GM18520 (cell line): Measurements from ENCODE around the gene RBMS3.
"Not testable (repeated sequence)": the region's sequence is repeated elsewhere in the genome, so short reads cannot be mapped to it uniquely, and the experiment has no call there.

ENCODE experiments used
- ATAC-seq: cut with Tn5 transposase; IDR thresholded peaks from one replicate; pipeline ENCODE4 v1.9.1; 2021; ENCODE audit not compliant: unreplicated experiment

Gene RBMS3

DNA sequence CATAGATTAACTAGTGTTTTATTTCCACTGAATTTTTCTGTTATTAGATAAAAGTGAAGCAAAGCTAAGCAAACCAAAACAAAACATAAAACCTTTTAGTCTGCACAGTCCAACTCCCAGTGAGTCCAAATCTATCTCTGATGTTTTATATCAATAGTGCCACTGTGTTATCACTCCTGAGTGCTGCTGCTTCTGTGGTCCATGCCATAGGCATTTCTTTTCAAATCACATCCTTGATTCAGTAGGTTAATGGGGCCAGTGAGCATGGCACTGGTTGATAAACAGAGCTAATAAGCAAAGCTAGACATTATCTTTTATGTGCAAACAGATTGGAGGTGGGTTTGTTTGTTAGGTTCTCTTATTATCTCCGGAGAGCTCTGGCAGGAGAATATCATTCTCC lies 30.0 kb downstream of the RBMS3 start:
- no peak for ATAC-seq

DNA sequence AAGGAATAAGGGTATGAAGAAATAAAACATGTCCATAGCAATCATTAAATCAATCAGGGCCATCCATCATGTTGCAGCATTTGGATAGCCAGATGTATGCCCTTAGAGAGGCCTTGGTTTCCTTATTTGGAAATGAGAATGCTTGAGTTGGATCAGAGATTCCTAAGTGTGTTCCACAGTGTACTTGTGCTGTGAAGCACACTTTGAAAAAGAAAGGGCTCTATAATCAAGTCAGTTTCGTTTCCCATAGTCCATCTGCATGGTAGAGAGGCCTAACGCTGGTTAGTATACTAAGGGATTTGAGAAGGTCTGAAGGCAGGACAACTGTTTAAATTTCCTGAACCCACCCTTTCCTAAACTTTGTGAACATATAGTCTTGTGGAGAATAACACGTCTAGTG lies 30.9 kb downstream of the RBMS3 start:
- ATAC-seq: no peak

DNA sequence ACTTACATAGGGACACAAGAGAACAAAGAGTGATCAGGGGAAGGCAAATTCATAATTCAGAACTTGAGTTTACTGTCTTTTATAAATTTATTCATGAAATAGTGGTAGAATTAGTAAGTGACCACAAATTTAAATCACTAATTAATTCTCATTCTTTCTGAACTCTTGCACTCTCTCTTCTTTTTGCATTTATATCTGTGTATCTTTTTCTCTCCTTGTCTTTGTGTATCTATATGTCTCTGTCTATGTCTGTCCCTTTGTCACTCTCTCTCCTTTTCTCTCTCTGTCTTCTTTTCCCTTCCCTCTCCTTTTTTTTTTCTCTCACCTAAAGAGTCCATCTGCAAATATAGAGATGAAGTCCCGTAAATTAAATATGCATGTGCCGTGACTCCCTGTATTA lies 31.5 kb downstream of the RBMS3 start:
- no peak for ATAC-seq

DNA sequence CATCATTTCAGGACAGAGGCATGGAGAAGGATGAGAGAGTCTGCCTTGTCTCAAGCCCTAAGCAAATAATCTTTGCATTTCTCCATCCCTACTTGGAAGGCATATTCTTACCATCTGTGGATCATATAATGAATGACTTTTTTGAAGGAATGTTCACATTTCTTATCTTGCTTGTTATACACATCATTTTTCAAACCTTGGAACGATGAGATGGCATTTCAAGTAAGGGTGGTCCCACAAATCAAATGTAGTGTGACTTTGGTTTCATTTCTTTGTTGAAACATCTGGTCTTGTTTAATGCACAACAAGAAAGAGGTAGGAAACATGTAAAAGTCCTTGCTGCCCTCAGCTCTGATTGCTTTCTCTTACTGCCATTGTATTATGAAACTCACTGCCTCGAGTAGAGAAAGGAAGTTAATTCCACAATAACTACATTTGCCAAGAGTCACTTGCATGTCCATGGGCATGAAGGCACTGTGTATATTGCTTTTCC lies 32.1 kb downstream of the RBMS3 start:
- ATAC-seq: no peak

DNA sequence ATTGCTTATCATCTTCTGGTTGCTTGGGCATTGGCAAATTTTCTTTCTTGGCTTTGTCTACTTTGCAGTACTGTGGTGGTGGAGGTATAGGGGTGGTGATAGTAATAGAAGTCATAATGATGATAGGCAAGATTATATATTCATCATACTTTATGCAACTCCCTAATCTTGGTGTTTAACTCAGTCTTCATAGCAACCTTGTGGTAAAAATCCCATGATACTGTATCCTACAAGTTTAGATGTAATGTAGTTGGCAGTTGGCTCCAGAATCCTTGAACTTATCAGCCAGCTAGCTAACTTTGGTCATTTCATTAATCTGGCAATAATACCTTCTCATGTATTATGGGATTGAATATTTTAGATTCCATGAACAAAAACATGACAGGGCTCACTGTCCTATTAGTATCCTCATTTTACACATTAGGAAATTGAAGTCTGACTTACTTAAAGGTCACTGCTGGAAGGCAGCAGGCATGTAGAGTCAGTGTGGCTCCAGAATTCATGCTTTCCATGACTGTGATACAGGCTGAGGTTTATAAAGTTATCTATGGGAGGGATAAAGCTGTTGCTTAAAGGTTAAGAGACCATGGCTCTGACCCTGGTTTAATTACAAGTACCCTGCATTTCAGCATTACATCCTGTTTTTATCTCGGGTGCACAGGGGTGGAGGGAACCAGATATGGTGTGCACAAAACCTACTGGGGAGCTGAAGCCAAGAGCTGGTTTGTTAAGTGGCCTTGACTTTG lies 33.3 kb downstream of the RBMS3 start:
- no peak for ATAC-seq

DNA sequence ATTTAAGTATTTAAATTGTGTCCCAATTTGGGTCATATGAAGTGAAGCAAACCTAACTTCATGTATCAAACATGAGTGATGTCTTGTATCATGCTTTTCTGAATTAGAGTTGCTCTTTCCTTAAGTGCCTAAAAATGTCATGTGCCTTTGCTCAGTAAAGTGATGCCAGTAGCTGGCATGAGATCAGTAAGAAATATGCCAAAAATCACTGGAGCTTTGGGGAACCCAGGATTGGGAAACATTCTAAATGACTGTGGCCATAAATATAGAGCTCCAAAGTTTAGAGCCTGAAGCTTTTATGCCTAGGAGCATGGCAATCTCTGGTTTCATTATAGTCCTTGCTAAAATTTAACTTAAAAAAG lies 33.8 kb downstream of the RBMS3 start:
- ATAC-seq: no peak

DNA sequence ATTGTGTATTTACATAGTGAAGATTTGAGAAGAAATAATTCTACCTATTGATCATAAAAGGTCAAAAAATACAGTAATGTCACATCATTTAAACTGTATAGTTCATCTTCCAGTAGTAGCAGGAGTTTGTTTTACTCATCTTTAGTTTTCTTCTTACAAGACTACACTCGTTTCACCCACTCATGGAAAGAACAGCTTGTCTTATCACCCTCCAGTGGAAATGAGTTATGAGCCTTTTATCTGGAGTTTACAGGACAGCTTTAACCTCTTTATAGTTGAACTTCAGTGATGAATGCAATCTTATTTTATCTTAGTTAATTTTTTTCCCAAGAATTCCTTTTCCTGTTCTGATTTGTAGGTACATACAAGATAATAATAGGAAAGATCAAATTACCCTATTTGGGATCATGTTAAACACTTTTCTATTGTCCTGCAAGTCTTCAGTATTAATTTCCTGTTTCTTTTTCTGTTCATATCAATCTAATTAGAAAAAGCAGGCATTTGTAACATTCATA lies 36.8 kb downstream of the RBMS3 start:
- ATAC-seq: no peak

DNA sequence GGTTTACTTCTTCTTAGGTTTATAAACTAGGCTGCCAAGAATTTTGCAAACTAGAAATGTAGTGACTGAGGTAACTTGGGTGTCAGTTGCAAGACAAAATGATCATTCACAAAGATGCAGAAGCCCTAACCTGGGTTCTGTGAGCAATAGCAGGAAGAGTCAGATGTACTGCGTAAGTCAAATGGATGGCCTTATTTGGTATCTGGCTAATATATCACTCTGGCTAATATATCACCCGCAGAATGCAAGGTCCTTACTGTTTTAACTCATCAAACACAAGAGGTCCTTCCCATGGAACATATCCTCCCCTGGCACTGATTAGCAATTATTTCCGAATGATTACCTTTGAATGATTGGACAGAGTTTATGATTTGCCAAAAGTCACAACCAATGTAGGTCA lies 37.4 kb downstream of the RBMS3 start:
- no peak for ATAC-seq

DNA sequence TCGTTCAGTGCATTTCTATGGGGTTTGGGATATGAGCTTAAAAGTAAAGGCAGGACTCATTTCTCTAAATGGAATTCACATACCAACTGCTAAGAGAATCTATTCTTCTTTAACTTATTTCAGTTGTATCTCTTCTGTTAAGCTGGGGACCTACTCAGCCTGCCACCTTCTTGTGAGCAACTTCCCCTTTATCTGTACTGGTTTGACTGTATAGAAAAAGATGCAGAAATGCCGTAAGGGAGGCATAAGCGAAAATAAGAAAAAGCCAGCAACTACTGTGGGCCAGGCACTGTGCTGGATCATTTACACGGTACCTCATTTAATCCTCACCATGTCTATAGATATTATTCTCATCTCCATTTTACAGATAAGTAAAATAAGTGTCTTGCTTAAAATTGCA lies 38.4 kb downstream of the RBMS3 start:
- ATAC-seq: peak; percentile 77

DNA sequence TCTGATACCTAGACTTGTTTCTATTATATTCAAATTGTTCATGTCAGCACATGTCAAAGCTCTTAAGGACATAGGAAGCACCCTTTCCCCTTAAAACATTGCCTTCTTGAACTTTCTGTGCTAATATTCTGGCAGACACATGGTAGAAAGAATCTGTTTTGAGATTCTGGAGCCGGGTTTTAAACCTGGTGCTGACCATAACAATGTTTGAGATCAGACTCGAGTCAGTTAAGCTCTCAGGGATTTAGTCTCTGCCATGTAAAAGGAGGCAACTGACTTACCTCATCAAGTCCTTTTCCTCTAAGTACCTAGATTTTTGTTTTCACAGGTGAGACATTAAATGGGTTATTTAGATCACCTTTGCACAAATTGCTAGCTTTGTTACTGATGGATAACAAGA lies 38.9 kb downstream of the RBMS3 start:
- ATAC-seq: no peak

DNA sequence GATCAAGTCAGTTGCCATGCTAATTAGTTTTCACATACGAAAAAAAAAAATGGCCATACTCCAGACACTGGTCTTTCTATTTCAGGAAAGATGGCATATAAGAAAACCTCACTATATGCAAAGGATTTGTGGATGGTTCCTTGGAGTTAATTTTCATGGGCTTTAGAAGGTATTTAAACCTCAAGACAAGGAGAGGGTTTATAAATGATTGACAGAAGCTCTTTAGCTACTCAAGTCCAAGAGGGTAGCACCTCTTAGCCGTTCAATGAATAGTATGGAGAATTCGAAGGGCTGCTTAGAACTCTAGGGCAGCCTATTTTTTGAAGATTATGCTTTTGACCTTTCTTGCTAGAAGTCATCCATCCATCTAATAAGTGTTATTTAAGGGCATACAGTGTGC lies 41.7 kb downstream of the RBMS3 start:
- ATAC-seq: no peak

DNA sequence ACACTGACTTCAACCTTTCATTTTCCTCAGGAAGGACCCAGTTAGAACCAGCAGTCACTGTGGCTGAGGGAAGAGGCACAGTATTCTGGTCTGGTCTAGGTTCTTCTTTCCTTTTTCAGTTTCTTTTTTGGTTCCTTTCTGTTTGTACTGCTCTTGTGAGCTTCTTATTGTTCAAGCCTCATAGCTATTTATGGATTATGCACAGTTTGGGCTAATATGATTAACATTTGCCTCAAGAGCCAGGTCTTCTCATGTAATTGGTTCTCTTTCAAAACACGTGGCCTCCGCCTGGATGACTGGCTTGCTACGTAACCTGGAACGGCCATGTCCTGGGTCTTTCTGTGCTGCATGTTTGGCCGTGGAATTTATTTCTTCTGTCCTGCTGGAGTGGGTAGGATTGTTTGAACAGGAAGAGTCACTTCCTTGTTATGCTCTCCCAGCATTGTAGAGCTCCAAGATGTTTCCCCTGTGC lies 43.3 kb downstream of the RBMS3 start:
- ATAC-seq: peak; percentile 91

DNA sequence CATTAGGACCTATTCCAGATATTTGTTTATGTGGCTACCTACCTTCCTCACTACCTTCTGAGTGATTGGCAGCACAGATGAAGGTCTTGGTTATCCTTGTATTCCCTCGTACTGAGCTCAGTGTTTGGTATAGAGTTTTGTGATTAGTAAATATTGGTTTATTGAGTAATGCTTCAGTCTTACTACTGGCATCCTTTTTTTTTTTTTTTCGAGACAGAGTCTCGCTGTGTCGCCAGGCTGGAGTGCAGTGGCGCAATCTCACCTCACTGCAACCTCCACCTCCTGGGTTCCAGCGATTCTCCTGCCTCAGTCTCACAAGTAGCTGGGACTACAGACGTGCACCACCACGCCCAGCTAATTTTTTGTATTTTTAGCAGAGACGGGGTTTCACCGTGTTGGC lies 45.7 kb downstream of the RBMS3 start:
- ATAC-seq: not testable (repeated sequence)

DNA sequence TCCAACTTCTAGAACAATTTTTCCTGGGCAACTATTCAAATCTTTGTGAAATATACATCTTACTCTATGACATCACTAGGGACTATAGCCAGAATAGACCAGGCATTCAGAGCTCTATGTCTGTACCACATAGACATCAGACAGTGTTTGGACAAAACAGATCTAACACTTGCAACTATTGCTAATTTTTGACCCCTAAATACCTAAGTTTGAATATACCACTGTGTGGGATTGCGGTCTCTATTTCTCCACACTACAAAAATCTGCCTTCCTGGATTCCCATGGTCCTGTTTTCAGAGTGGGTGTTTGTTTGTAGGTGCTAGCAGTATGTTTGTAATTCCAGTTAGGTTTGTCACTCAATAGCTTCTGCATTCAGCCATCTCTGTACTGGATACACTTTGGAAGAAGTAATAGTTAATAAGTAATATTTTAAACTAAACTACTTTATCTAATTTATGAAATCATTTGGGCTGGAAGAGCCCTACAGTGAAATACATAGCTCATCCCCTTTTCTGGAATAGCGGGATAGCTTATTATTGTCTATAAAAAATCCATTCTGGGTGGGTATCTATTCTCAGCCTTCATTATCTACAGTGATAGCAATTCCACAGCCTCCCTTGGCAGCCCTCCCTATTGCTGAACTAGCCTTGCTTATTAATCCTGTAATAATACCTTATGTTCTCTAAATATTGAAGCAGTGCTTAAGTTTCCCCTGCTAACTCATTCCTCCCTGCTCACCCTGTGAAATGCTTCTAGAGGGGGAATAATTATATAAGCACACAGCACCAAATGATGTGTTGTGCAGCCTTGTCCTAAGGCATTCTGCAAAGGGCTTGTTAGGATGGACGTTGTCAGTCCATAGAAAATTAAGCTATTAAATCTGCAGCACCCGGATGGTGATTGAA lies 49.4 kb downstream of the RBMS3 start:
- ATAC-seq: no peak

DNA sequence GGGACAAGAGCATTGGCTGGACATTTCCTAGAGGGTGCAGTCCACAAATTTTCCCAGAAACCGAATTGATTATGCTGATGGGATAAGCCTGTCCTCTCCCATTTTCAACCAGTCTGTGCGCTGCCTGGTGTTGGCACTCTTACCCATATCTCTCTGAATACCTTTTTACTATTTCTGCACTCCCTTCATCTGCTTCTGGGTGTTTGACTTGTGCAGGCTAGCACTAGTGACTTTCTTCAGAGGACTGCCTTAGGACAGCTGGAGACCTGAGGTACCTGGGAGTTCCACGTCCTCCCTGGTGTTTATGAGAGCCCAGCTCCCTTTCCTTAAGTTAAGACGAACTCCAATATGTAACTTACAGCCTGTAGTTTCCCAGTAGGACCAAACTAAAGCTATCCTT lies 50.2 kb downstream of the RBMS3 start:
- ATAC-seq: no peak

DNA sequence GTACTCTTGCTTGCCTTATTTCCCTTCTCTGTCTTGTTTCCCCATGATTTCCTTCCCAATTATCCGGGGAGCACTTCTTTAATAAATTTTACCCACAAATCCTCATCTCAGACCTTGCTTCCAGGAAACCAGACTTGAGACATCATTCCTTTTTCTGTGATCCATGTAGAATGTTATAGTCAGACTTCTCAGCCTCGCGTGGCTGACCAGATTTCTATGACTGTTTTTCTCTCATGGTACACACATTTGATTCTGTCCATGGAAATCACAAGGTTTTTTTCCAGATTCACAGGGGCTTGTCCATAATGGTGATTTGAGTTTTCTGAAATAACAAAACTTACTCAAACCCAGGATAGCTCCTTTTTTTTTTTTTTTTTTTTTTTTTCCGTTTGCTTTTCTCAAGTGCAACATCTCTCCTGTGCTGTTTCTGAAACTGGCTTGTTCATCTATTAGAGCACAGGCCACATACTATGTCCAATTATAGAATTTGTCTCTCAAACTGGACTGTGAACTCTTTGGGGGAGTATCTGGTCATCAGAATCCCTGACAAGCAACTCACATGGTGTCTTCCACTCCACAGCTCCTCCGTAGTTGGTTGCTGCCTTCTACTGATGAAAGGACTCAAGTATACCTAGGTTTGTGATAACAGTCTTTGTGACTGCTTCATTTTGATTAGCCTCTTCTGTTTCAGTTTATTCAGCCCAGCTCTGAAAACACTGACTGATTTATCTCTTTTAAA lies 50.8 kb downstream of the RBMS3 start:
- ATAC-seq: no peak

DNA sequence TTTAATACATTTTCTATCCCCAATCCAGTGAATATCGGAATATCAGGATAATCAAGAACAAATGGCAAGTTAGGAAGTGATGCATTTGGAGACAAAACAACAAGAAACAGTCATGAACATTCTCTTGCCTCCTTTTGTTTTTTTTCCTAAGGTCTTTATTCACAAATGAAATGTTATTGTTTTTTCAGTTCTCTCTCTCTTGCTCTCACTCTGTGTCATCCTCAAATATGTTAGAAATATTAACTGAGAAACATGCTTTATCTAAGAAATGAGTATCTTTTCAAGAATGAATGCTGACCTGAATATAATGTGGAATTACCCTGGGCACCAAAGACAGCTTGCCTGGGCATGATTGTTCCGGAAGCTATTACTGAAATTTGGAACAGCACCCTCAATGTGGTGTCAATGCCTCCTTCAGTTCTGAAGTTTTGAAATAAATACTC lies 51.3 kb downstream of the RBMS3 start:
- peak; percentile 49 for ATAC-seq

DNA sequence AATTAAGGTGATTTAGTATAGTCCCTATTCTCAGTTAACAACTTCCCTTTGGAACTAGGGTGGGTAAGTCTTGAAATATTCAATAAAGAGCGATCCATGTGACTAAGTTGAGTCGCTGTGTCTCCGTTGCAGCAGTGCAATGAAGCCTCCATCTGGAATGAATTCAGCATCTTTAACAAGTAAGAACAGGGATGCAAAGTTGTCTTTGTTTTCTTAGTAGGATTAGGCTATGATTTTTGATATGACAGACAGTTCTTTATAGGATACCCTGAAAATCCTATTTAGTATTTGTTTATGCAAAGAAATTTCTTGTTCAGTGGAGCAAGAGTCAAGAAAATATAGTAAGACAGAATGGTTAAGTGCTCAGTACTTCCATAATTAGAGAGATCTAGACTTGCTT lies 52.7 kb downstream of the RBMS3 start:
- ATAC-seq: no peak

DNA sequence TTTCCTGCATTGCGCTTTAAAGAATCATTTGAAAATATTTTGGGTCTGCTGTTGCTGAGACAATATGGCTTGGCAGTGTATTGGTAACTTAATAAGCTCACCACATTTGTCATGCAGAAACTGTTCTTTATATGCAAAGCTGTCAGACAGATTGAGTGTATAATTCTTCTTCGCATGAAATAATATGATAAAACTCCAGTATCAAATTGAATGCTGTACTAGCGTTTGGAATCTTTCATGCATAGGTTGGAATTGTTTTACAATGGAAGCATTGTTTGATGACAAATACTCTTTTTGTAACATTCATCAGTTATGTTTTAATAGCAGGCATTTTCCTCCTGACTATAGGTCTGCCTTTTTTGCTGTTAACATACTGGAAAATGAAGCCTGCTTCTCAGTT lies 53.8 kb downstream of the RBMS3 start:
- no peak for ATAC-seq

DNA sequence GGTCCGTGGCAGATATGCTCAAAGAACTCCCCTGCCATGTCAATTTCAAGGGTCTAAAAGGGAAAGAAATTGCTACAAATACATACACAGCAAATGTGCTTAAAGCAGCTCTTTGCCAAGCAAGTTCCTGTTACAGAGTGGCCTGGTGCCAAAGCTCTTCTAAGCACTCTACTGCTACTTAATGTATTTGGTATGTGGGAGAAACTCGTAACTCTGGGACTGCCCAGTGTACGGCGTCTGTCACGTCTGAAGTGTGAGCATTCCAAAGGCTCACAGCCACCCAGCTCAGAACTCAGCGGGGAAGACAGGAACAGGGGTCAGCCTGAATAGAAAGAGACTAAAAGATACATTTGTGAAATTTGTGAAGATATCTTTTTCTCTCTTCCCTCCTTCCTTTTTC lies 54.6 kb downstream of the RBMS3 start:
- no peak for ATAC-seq

DNA sequence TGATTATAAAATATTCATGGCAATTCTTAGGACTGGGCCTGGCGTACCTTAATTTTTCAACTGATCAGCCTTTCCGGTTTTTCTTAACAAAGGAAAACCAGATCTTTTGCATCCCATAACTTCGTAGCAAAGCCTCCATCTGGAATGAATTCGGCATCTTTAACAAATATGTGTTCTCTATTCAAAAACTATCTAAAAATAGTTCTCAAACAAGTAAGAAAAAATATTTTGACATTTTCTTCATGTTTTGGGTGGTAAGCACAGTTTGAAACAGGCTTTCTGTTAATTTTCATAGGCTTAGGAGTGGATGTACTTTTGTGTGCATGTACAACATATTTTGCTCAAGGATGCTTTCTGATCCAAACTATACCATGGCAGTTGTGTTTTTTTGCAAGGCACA lies 55.1 kb downstream of the RBMS3 start:
- no peak for ATAC-seq
